ENCODE results near the gene STAT4.

DNA sequence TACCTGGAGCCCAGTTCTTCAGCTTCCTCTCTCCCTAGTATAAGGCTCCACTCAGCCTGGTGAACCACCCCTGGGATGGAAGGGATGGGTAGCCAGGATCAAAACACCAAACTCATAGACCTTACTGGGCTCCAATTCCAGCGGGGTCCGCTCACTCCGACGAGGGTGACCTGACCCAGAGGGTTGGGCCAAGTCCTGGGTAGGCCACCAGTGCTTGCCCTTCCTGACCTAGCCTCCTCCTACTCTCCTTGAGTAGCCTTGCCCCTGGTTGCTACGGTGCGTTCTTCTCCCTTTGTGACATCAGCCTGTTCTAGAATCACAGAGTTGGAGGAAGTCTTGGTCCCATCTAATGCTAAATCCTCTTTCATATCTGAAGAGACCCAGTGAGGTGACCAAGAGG, 537 bp upstream of the STAT4 start:
- no peak for TF ChIP-seq ZNF121 (tag by site-specific recombination; IDR thresholded peaks at IDR 0.05)
- TF ChIP-seq, protein P1, sequence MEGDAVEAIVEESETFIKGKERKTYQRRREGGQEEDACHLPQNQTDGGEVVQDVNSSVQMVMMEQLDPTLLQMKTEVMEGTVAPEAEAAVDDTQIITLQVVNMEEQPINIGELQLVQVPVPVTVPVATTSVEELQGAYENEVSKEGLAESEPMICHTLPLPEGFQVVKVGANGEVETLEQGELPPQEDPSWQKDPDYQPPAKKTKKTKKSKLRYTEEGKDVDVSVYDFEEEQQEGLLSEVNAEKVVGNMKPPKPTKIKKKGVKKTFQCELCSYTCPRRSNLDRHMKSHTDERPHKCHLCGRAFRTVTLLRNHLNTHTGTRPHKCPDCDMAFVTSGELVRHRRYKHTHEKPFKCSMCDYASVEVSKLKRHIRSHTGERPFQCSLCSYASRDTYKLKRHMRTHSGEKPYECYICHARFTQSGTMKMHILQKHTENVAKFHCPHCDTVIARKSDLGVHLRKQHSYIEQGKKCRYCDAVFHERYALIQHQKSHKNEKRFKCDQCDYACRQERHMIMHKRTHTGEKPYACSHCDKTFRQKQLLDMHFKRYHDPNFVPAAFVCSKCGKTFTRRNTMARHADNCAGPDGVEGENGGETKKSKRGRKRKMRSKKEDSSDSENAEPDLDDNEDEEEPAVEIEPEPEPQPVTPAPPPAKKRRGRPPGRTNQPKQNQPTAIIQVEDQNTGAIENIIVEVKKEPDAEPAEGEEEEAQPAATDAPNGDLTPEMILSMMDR (tag by site-specific recombination; IDR thresholded peaks at IDR 0.05), result no peak
- TF ChIP-seq ZBTB1 (tag by site-specific recombination; IDR thresholded peaks at IDR 0.05), result no peak
- TF ChIP-seq ZNF596 (tag by site-specific recombination; IDR thresholded peaks at IDR 0.05), result no peak
- TF ChIP-seq HOXA7 (CRISPR knock-in tag; IDR thresholded peaks at IDR 0.05; ENCODE audit: borderline replicate concordance), result no peak
- no peak for TF ChIP-seq RBAK (tag by site-specific recombination; IDR thresholded peaks at IDR 0.05)
- no peak for TF ChIP-seq ZXDB (tag by site-specific recombination; IDR thresholded peaks at IDR 0.05)
- TF ChIP-seq, protein P2, sequence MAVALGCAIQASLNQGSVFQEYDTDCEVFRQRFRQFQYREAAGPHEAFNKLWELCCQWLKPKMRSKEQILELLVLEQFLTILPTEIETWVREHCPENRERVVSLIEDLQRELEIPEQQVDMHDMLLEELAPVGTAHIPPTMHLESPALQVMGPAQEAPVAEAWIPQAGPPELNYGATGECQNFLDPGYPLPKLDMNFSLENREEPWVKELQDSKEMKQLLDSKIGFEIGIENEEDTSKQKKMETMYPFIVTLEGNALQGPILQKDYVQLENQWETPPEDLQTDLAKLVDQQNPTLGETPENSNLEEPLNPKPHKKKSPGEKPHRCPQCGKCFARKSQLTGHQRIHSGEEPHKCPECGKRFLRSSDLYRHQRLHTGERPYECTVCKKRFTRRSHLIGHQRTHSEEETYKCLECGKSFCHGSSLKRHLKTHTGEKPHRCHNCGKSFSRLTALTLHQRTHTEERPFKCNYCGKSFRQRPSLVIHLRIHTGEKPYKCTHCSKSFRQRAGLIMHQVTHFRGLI (tag by site-specific recombination; IDR thresholded peaks at IDR 0.05), result no peak
- TF ChIP-seq SP2 (tag by site-specific recombination; IDR thresholded peaks at IDR 0.05), result no peak
- TF ChIP-seq ZNF629 (tag by site-specific recombination; IDR thresholded peaks at IDR 0.05), result no peak

Measured in HEK293 (cell line).